ENCODE measurements around the gene CLDN3.
"Not testable (repeated sequence)": the region's sequence is repeated elsewhere in the genome, so short reads cannot be mapped to it uniquely, and the experiment has no call there.

GRCh38 chr7:73791170-73791690, 21.2 kb upstream of the CLDN3 start:
- not testable (repeated sequence) for TF ChIP-seq POLR2AphosphoS5, CTCF, EP300, POLR2A (IDR thresholded peaks at IDR 0.05)

Measured in sigmoid colon (tissue), 4 donors.